Breast epithelium (tissue), 3 donors: ENCODE measurements around the gene PEMT.

ENCODE experiments used
- POLR2A ChIP-seq: fragments of 450-650 bp; IDR thresholded peaks from one replicate; pipeline ENCODE4 v1.6.1; 2016; ENCODE audit warnings: antibody characterized with exemption, mild to moderate bottlenecking, moderate library complexity
- POLR2AphosphoS5 ChIP-seq, 3 donors: sonication (generic); formaldehyde crosslinking; IDR thresholded peaks; one replicate each; pipeline ENCODE4 v1.6.1; 2017; ENCODE audit warnings: antibody characterized with exemption in 3 of 3
- TF ChIP-seq, protein P1 (sequence below), 3 donors: fragments of 450-650 bp; IDR thresholded peaks; one replicate each; pipeline ENCODE4 v1.5.1; 2016 to 2017; ENCODE audit warnings: antibody characterized with exemption in 3 of 3, mild to moderate bottlenecking in 3 of 3, moderate library complexity in 3 of 3

DNA sequence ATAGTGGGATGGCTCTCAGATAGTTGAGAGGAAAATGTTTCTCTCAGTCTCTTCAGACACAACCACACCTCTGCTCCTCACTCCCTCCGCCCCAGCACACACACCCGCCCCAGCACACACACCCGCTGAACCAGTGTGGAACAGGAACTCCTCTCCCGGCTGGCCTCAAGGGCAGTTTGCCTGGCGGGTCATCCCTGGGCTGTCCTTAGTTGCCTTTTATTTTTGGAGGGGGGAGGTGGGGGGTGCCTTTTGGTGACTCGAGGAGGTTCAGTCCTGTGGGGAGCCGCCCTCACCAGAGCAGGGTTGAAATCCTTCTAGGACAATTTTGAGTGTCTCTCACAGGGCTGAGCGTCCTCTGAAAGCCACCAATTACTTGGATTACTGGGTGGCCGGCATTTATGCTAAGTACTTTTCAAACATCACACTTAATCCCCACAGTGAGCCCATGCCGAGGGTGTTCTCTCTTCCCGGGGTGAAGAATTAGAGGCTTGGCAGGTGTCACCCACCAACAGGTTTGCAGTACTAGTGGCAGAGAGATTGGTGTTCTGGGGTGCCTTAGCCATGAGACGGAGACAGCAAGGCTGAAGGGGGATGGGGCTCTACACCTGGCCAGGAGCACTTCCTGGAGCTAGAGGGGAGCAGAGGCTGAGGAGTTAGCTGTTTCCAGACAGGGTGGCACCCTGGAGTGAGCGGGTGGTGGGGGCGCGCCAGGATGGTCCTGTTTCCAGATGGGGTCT is 98.1 kb downstream of the PEMT start:
- TF ChIP-seq POLR2AphosphoS5 (IDR thresholded peaks at IDR 0.05) (no peak), POLR2A (no peak)
- TF ChIP-seq, protein P1, sequence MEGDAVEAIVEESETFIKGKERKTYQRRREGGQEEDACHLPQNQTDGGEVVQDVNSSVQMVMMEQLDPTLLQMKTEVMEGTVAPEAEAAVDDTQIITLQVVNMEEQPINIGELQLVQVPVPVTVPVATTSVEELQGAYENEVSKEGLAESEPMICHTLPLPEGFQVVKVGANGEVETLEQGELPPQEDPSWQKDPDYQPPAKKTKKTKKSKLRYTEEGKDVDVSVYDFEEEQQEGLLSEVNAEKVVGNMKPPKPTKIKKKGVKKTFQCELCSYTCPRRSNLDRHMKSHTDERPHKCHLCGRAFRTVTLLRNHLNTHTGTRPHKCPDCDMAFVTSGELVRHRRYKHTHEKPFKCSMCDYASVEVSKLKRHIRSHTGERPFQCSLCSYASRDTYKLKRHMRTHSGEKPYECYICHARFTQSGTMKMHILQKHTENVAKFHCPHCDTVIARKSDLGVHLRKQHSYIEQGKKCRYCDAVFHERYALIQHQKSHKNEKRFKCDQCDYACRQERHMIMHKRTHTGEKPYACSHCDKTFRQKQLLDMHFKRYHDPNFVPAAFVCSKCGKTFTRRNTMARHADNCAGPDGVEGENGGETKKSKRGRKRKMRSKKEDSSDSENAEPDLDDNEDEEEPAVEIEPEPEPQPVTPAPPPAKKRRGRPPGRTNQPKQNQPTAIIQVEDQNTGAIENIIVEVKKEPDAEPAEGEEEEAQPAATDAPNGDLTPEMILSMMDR (IDR thresholded peaks at IDR 0.05) = no peak
